Measurements from ENCODE around the gene MAMDC4. TPM values are rescaled to one million over a fixed set of nuclear protein-coding genes. Genes with fewer than 3 reads are reported as not detected.
A peak's percentile ranks its signal among the peaks of the same experiment; 100 is the strongest.
"Not testable (repeated sequence)": the region's sequence is repeated elsewhere in the genome, so short reads cannot be mapped to it uniquely, and the experiment has no call there.

MAMDC4 gene
- total and polyA plus RNA-seq, 2 experiments from 2014 or later, result 1.7 to 6.8 TPM

DNA sequence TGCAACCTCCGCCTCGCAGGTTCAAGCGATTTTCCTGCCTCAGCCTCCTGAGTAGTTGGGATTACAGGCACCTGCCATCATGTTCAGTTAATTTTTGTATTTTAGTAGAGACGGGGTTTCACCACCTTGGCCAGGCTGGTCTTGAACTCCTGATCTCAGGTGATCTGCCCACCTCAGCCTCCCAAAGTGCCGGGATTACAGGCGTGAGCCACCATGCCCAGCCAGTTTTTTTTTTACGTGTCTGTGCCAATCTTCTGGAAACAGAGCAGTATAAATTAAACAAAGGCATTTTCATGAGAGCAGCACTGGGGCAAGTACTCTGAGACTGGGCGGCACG is 30.8 kb downstream of the MAMDC4 start:
- H3K4me3 Mint-ChIP-seq; H3K4me1 ChIP-seq (ENCODE audit: insufficient read depth); H3K27ac ChIP-seq (ENCODE audit: low read depth); H3K36me3 Mint-ChIP-seq (ENCODE audit: low read depth); H3K9me3 Mint-ChIP-seq; H3K27me3 ChIP-seq (ENCODE audit: insufficient read depth); H2AFZ ChIP-seq; H3F3A ChIP-seq (replicated peaks; ENCODE audit: low read depth); H3K9me2 ChIP-seq (ENCODE audit: insufficient read depth); H3K4me3 ChIP-seq; H4K20me1 ChIP-seq (replicated peaks; ENCODE audit: insufficient read depth); H3K4me2 ChIP-seq; ATAC-seq; H3K36me3 ChIP-seq (ENCODE audit: insufficient read depth); H3K27ac Mint-ChIP-seq; H3K4me1 Mint-ChIP-seq; DNase-seq (ENCODE audit: low spot score): not testable (repeated sequence)
- H3K27me3 Mint-ChIP-seq (ENCODE audit: insufficient read depth, low read depth, poor library complexity), result peaks cover 15% of the 10 kb centered on the region
- H3K79me2 ChIP-seq (replicated peaks; ENCODE audit: insufficient read depth), result peaks cover 12% of the 10 kb centered on the region

DNA sequence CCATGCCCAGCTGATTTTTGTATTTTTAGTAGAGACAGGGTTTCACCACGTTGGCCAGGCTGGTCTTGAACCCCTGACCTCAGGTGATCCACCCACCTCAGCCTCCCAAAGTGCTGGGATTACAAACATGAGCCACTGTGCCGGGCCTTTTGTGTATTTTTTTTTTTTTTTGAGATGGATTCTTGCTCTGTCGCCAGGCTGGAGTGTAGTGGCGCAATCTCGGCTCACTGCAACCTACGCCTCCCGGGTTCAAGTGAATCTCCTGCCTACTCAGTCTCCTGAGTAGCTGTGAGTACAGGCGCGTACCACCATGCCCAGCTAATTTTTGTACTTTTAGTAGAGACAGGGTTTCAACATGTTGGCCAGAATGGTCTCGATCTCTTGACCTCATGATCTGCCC is 31.5 kb downstream of the MAMDC4 start:
- H3K4me3 ChIP-seq; H3K4me2 ChIP-seq; H2AFZ ChIP-seq; H3K4me3 Mint-ChIP-seq; H3K4me1 Mint-ChIP-seq; H3K4me1 ChIP-seq (ENCODE audit: insufficient read depth); DNase-seq (ENCODE audit: low spot score); H4K20me1 ChIP-seq (replicated peaks; ENCODE audit: insufficient read depth); H3K36me3 ChIP-seq (ENCODE audit: insufficient read depth); H3K36me3 Mint-ChIP-seq (ENCODE audit: low read depth); H3K27ac ChIP-seq (ENCODE audit: low read depth); H3K9me3 Mint-ChIP-seq; H3K27me3 ChIP-seq (ENCODE audit: insufficient read depth); H3K9me2 ChIP-seq (ENCODE audit: insufficient read depth); H3F3A ChIP-seq (replicated peaks; ENCODE audit: low read depth); H3K27ac Mint-ChIP-seq; ATAC-seq: not testable (repeated sequence)
- peaks cover 19% of the 10 kb centered on the region for H3K79me2 ChIP-seq (replicated peaks; ENCODE audit: insufficient read depth)
- H3K27me3 Mint-ChIP-seq (ENCODE audit: insufficient read depth, low read depth, poor library complexity), result peaks cover 15% of the 10 kb centered on the region

DNA sequence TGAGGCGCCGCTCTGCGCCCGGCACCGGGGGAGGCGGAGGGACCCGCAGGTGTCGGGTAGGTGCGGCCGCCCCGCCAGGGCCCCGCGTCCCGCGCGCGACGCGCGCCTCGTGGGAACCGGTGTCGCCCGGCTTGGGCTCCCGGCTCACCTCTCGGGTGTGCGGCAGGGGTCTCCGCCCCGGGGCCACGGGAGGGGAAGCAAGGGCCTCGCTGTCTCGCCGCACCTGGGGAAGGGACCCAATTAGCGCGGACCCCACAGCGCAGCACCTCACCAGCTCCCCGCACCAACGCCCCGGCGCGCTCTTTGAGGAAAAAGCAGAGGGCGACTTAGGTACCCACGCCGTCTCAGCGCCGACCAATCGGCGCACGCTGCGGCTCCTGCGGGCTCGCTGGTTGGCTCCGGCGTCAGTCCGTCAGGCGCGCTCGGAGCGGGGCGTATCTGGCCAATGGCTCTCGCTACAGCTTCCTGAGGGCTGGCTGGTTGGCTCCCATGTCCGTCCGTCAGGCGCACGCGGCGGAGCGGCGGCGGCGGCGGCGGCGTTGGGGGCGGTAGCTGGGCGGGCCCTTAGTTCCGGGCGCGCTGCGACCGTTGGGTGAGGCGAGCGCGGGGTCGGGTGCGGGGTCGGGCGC is 33.9 kb downstream of the MAMDC4 start, which contains the start of gene TRAF2:
TSS of gene TRAF2 (plus strand) at position 567 of the 629 bp plus-strand sequence. CDS start 12,225 bp downstream, outside the sequence.
- H2AFZ ChIP-seq, result peak within 1 kb of the TSS; percentile 96
- no peaks in the 10 kb centered on the region for H3F3A ChIP-seq (replicated peaks; ENCODE audit: low read depth)
- H3K27me3 ChIP-seq (ENCODE audit: insufficient read depth), result no peaks in the 10 kb centered on the region
- Mint-ChIP-seq H3K4me1 (peaks cover 7% of the 10 kb centered on the region; the same call in 2 of the 3 replicates), H3K27ac (0 out of 2 replicates have a peak within 1 kb of the TSS, but pooled peaks have one; percentile 13), H3K36me3 (ENCODE audit: low read depth) (no peaks in the 10 kb centered on the region), H3K9me3 (no peaks in the 10 kb centered on the region), H3K27me3 (ENCODE audit: insufficient read depth, low read depth, poor library complexity) (peaks cover 17% of the 10 kb centered on the region), H3K4me3 (peak within 1 kb of the TSS; percentile 78)
- ATAC-seq (peak; percentile 94), DNase-seq (ENCODE audit: low spot score) (peak; percentile 98)
- TF ChIP-seq CREB1 (CRISPR knock-in tag; IDR thresholded peaks at IDR 0.05; ENCODE audit: low read depth) (peak; percentile 89), EZH2phosphoT487 (IDR thresholded peaks at IDR 0.05; ENCODE audit: unreplicated experiment) (no peak), ZNF114 (CRISPR knock-in tag; IDR thresholded peaks at IDR 0.05) (no peak), JUNB (IDR thresholded peaks at IDR 0.05; ENCODE audit: unreplicated experiment) (no peak), POLR2AphosphoS5 (IDR thresholded peaks at IDR 0.05; ENCODE audit: low read depth) (peak; percentile 98)
- TF ChIP-seq, protein P1, sequence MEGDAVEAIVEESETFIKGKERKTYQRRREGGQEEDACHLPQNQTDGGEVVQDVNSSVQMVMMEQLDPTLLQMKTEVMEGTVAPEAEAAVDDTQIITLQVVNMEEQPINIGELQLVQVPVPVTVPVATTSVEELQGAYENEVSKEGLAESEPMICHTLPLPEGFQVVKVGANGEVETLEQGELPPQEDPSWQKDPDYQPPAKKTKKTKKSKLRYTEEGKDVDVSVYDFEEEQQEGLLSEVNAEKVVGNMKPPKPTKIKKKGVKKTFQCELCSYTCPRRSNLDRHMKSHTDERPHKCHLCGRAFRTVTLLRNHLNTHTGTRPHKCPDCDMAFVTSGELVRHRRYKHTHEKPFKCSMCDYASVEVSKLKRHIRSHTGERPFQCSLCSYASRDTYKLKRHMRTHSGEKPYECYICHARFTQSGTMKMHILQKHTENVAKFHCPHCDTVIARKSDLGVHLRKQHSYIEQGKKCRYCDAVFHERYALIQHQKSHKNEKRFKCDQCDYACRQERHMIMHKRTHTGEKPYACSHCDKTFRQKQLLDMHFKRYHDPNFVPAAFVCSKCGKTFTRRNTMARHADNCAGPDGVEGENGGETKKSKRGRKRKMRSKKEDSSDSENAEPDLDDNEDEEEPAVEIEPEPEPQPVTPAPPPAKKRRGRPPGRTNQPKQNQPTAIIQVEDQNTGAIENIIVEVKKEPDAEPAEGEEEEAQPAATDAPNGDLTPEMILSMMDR (conservative IDR thresholded peaks at IDR 0.05; ENCODE audit: low read depth in 2 of 2), result no peak
- TF ChIP-seq, protein P2, sequence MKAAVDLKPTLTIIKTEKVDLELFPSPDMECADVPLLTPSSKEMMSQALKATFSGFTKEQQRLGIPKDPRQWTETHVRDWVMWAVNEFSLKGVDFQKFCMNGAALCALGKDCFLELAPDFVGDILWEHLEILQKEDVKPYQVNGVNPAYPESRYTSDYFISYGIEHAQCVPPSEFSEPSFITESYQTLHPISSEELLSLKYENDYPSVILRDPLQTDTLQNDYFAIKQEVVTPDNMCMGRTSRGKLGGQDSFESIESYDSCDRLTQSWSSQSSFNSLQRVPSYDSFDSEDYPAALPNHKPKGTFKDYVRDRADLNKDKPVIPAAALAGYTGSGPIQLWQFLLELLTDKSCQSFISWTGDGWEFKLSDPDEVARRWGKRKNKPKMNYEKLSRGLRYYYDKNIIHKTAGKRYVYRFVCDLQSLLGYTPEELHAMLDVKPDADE (IDR thresholded peaks at IDR 0.05), result peak; percentile 41; the same call in 1 of the 2 replicates
- no peak within 1 kb of the TSS for H3K27ac ChIP-seq (ENCODE audit: low read depth)
- H3K4me2 ChIP-seq, result peak within 1 kb of the TSS; percentile 88
- H3K4me3 ChIP-seq, result peak within 1 kb of the TSS; percentile 91
- H4K20me1 ChIP-seq (replicated peaks; ENCODE audit: insufficient read depth), result peaks cover 24% of the 10 kb centered on the region
- H3K4me1 ChIP-seq (ENCODE audit: insufficient read depth), result peaks cover 7% of the 10 kb centered on the region
- no peaks in the 10 kb centered on the region for H3K36me3 ChIP-seq (ENCODE audit: insufficient read depth)
- H3K9me2 ChIP-seq (ENCODE audit: insufficient read depth), result no peaks in the 10 kb centered on the region
- peaks cover 42% of the 10 kb centered on the region for H3K79me2 ChIP-seq (replicated peaks; ENCODE audit: insufficient read depth)

Data from GM23338 (cell line).